ENCODE measurements around the gene SSH2.

Gene SSH2

GRCh38 chr17:29827179-29827578 lies 102.8 kb downstream of the SSH2 start:
- no peaks in the 10 kb centered on the region for H3K79me2 ChIP-seq
- no peak for TF ChIP-seq CTCF (IDR thresholded peaks at IDR 0.05)
- no peak overlapping the region for H3K27ac ChIP-seq

GRCh38 chr17:29826114-29826692 lies 103.8 kb downstream of the SSH2 start:
- H3K79me2 ChIP-seq = no peaks in the 10 kb centered on the region
- TF ChIP-seq CTCF (IDR thresholded peaks at IDR 0.05) = no peak
- H3K4me3 ChIP-seq (ENCODE audit: low read depth, low read length) = no peak overlapping the region
- peaks cover 18% of the 10 kb centered on the region for H3K4me1 ChIP-seq
- H3K27me3 ChIP-seq (ENCODE audit: control insufficient read depth, insufficient read depth, low read length) = no peaks in the 10 kb centered on the region
- H3K27ac ChIP-seq = no peak overlapping the region
- no peak overlapping the region for H3K9ac ChIP-seq
- H3K36me3 ChIP-seq (ENCODE audit: control insufficient read depth, insufficient read depth, low read length) = no peaks in the 10 kb centered on the region
- H3K9me3 ChIP-seq (ENCODE audit: control insufficient read depth, low read length) = no peaks in the 10 kb centered on the region
- no peak overlapping the region for H2AFZ ChIP-seq
- H3K4me2 ChIP-seq (ENCODE audit: low read length) = no peak overlapping the region

More at GRCh38 chr17:29827179-29827578, 102.8 kb downstream of the SSH2 start:
- no peak overlapping the region for H3K4me2 ChIP-seq (ENCODE audit: low read length)
- no peaks in the 10 kb centered on the region for H3K36me3 ChIP-seq (ENCODE audit: control insufficient read depth, insufficient read depth, low read length)
- H3K9ac ChIP-seq = no peak overlapping the region
- no peaks in the 10 kb centered on the region for H3K27me3 ChIP-seq (ENCODE audit: control insufficient read depth, insufficient read depth, low read length)
- no peak overlapping the region for H3K4me3 ChIP-seq (ENCODE audit: low read depth, low read length)
- H3K4me1 ChIP-seq = peaks cover 18% of the 10 kb centered on the region
- no peaks in the 10 kb centered on the region for H3K9me3 ChIP-seq (ENCODE audit: control insufficient read depth, low read length)
- H2AFZ ChIP-seq = no peak overlapping the region

- Histone ChIP-seq H3K4me3 (ENCODE audit: low read depth, low read length) (no peak overlapping the region), H3K36me3 (ENCODE audit: control insufficient read depth, insufficient read depth, low read length) (no peaks in the 10 kb centered on the region), H3K4me1 (peaks cover 18% of the 10 kb centered on the region), H3K9ac (no peak overlapping the region), H3K9me3 (ENCODE audit: control insufficient read depth, low read length) (no peaks in the 10 kb centered on the region), H3K79me2 (no peaks in the 10 kb centered on the region), H2AFZ (no peak overlapping the region), H3K27me3 (ENCODE audit: control insufficient read depth, insufficient read depth, low read length) (no peaks in the 10 kb centered on the region), H3K4me2 (ENCODE audit: low read length) (no peak overlapping the region), H3K27ac (no peak overlapping the region)
- no peak for TF ChIP-seq CTCF (IDR thresholded peaks at IDR 0.05)
Observed at GRCh38 chr17:29825604-29826003, 104.4 kb downstream of the SSH2 start.

- Histone ChIP-seq H3K9me3 (ENCODE audit: control insufficient read depth, low read length) (no peaks in the 10 kb centered on the region), H3K9ac (no peak overlapping the region), H3K79me2 (no peaks in the 10 kb centered on the region), H2AFZ (no peak overlapping the region), H3K4me1 (peaks cover 8% of the 10 kb centered on the region), H3K27me3 (ENCODE audit: control insufficient read depth, insufficient read depth, low read length) (no peaks in the 10 kb centered on the region), H3K36me3 (ENCODE audit: control insufficient read depth, insufficient read depth, low read length) (no peaks in the 10 kb centered on the region), H3K4me2 (ENCODE audit: low read length) (no peak overlapping the region), H3K4me3 (ENCODE audit: low read depth, low read length) (no peak overlapping the region), H3K27ac (no peak overlapping the region)
- no peak for TF ChIP-seq CTCF (IDR thresholded peaks at IDR 0.05)
Observed at GRCh38 chr17:29821897-29822296, 108.1 kb downstream of the SSH2 start.

- H2AFZ ChIP-seq = no peak overlapping the region
- H3K4me3 ChIP-seq (ENCODE audit: low read depth, low read length) = no peak overlapping the region
- H3K27me3 ChIP-seq (ENCODE audit: control insufficient read depth, insufficient read depth, low read length) = no peaks in the 10 kb centered on the region
- H3K79me2 ChIP-seq = no peaks in the 10 kb centered on the region
- H3K4me2 ChIP-seq (ENCODE audit: low read length) = no peak overlapping the region
- H3K36me3 ChIP-seq (ENCODE audit: control insufficient read depth, insufficient read depth, low read length) = no peaks in the 10 kb centered on the region
- no peak overlapping the region for H3K9ac ChIP-seq
- H3K27ac ChIP-seq = no peak overlapping the region
- H3K9me3 ChIP-seq (ENCODE audit: control insufficient read depth, low read length) = no peaks in the 10 kb centered on the region
- H3K4me1 ChIP-seq = no peaks in the 10 kb centered on the region
- no peak for TF ChIP-seq CTCF (IDR thresholded peaks at IDR 0.05)
Observed at GRCh38 chr17:29820425-29820824, 109.6 kb downstream of the SSH2 start.

Data from parathyroid adenoma (tissue), 2 donors.